OCI-LY7 (cell line): Measurements from ENCODE around the gene PAMR1. TPM values are rescaled to one million over a fixed set of nuclear protein-coding genes. Genes with fewer than 3 reads are reported as not detected.

Source experiments
- BruUV-seq: library from RNA; stranded (reverse); fragments of 400-500 nt; replicated peaks from 2 replicates; lab custom pipeline; 2021; lab: Mats Ljungman, UMichigan
- CTCF ChIA-PET: fragments of 300-600 bp; sonication (Branson Sonifier 250); formaldehyde crosslinking; loops from one replicate; lab custom pipeline; 2022; ENCODE audit warnings: antibody characterized with exemption; ENCODE audit not compliant: unreplicated experiment; lab: Charles Lee
- POLR2A ChIA-PET: fragments of 300-600 bp; sonication (Branson Sonifier 250); formaldehyde crosslinking; loops from one replicate; lab custom pipeline; 2022; ENCODE audit warnings: antibody characterized with exemption; lab: Charles Lee
- DNase-seq: peaks from one replicate; pipeline ENCODE4 v3.0.0-alpha.2; 2015; ENCODE audit warnings: low spot score
- H2AFZ ChIP-seq: fragments of 200-600 bp; sonication (generic), shearing (Covaris generic); 2 replicates; pipeline ENCODE4 v1.6.1; 2014; ENCODE audit warnings: mild to moderate bottlenecking, antibody characterized with exemption, low read length, moderate library complexity
- H3K27ac ChIP-seq: fragments of 200-600 bp; sonication (generic); 2 replicates; pipeline ENCODE4 v1.5.1; 2014; ENCODE audit warnings: mixed run types, low read depth, mild to moderate bottlenecking, moderate library complexity, low read length, inconsistent platforms; ENCODE audit not compliant: poor library complexity, severe bottlenecking
- H3K36me3 ChIP-seq: fragments of 200-600 bp; sonication (generic); 2 replicates; pipeline ENCODE4 v1.6.1; 2014; ENCODE audit warnings: mild to moderate bottlenecking, antibody characterized with exemption, low read length, moderate library complexity, mixed read lengths; ENCODE audit not compliant: insufficient read depth
- H3K4me1 ChIP-seq: fragments of 200-600 bp; sonication (generic); 2 replicates; pipeline ENCODE4 v1.5.1; 2014; ENCODE audit warnings: mild to moderate bottlenecking, low read length; ENCODE audit not compliant: insufficient read depth, poor library complexity, severe bottlenecking
- H3K4me2 ChIP-seq: fragments of 200-600 bp; sonication (generic); 2 replicates; pipeline ENCODE4 v1.6.1; 2014; ENCODE audit warnings: mild to moderate bottlenecking, low read length
- H3K4me3 ChIP-seq: fragments of 200-600 bp; sonication (generic); 2 replicates; pipeline ENCODE4 v1.5.1; 2014; ENCODE audit warnings: mild to moderate bottlenecking, low read depth, low read length; ENCODE audit not compliant: poor library complexity, severe bottlenecking
- H3K79me2 ChIP-seq: fragments of 200-600 bp; sonication (generic); 2 replicates; pipeline ENCODE4 v1.6.1; 2016; ENCODE audit warnings: low read depth, mild to moderate bottlenecking, low read length, moderate library complexity, mixed read lengths; ENCODE audit not compliant: insufficient read depth
- H3K9me2 ChIP-seq: fragments of 200-600 bp; sonication (generic); 2 replicates; pipeline ENCODE4 v1.6.1; 2016; ENCODE audit warnings: mild to moderate bottlenecking, low read length, mixed read lengths; ENCODE audit not compliant: insufficient read depth
- H3K9me3 ChIP-seq: fragments of 200-600 bp; sonication (generic); 2 replicates; pipeline ENCODE4 v1.6.1; 2014; ENCODE audit warnings: mild to moderate bottlenecking, mixed run types, low read length, mixed read lengths
- H4K20me1 ChIP-seq: fragments of 200-600 bp; sonication (generic); 2 replicates; pipeline ENCODE4 v1.6.1; 2014; ENCODE audit warnings: mild to moderate bottlenecking, antibody characterized with exemption, low read length, moderate library complexity, mixed read lengths; ENCODE audit not compliant: insufficient read depth
- CTCF ChIP-seq: fragments of 200-600 bp; sonication (generic); conservative IDR thresholded peaks from 2 replicates; pipeline ENCODE4 v1.5.1; 2014; ENCODE audit warnings: mild to moderate bottlenecking, antibody characterized with exemption, low read length, moderate library complexity, mixed read lengths
- EZH2phosphoT487 ChIP-seq: fragments of 200-600 bp; sonication (generic); IDR thresholded peaks from 2 replicates; pipeline ENCODE4 v1.6.1; 2018; ENCODE audit warnings: low read depth, borderline replicate concordance, mild to moderate bottlenecking, mixed run types, antibody characterized with exemption, low read length, moderate library complexity, mixed read lengths
- intact Hi-C: fragments of 100-400 bp; cut with micrococcal nuclease; formaldehyde crosslinking; loops from one replicate; pipeline ENCODE4 v1.10.0; 2022; ENCODE audit not compliant: unreplicated experiment
- total RNA-seq, 2 experiments: library from RNA; depleted of rRNA in 1 of 2; stranded (reverse); fragments of >200 nt in 1 of 2; shearing (Covaris generic) in 1 of 2; gene quantifications; 2 replicates each; pipeline ENCODE4 v1.2.3, GENCODE V29; 2014 to 2022

Gene PAMR1
- total RNA-seq, 2 experiments from 2014 or later: not detected

DNA sequence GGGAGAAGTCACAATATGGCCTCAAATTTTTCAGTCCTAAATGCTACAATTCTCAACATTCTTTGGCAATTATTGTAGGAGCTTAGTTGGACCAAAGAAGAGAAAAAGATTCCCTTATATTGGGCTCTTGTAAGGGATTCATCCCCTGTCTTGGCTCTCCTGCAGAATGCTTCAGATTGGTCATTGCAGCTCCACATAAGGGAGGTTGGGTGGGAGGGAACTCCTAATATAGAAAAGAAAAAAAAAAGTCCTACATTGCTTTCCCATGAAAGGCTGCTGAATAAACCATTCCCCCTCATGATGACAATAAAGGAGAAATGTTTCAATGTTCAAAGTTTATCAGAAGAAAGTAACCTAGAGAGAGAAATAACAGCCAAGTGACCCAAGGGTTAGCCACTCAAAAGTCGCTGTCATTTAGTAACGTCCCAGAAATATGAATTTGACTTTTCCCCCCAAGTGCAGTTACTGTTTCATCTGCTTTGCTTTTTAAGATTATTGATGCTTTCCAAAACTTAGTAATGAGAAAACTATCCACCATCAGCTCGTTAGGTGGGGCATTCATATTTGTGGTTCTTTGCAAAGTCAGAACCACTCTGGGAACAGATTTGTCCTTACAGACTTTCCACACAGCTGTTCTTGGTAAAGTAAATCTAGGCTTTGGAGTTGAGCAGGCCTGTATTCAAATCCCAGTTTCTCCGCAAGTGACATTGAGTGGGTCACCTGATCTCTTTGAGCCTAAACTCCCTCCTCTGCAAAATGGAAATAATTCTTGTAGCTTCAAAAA, 101.1 kb downstream of the PAMR1 start:
- H3K9me2 ChIP-seq: no peaks in the 10 kb centered on the region
- ChIA-PET POLR2A (interaction anchor here (1.3 kb wide), 1 partner anchor 10 kb away, joined by 5 read pairs; no protein-coding TSS in a partner anchor), CTCF (no interaction called here)
- no peak overlapping the region for H3K27ac ChIP-seq
- DNase-seq: no peak
- no peak overlapping the region for H2AFZ ChIP-seq
- no peaks in the 10 kb centered on the region for H3K4me1 ChIP-seq
- H3K36me3 ChIP-seq: no peaks in the 10 kb centered on the region
- no peak overlapping the region for H3K4me3 ChIP-seq
- no TSS peak for BruUV-seq
- H3K79me2 ChIP-seq: no peaks in the 10 kb centered on the region
- no peak overlapping the region for H3K4me2 ChIP-seq
- intact Hi-C loops: no loop called here
- TF ChIP-seq CTCF (no peak), EZH2phosphoT487 (no peak)
- no peaks in the 10 kb centered on the region for H4K20me1 ChIP-seq
- no peaks in the 10 kb centered on the region for H3K9me3 ChIP-seq

GRCh38 chr11:35420371-35420770, 105.0 kb downstream of the PAMR1 start:
- Histone ChIP-seq H2AFZ (no peak overlapping the region), H3K27ac (no peak overlapping the region), H3K79me2 (no peaks in the 10 kb centered on the region), H4K20me1 (no peaks in the 10 kb centered on the region), H3K36me3 (no peaks in the 10 kb centered on the region), H3K9me3 (no peaks in the 10 kb centered on the region), H3K9me2 (no peaks in the 10 kb centered on the region), H3K4me3 (no peak overlapping the region), H3K4me2 (no peak overlapping the region), H3K4me1 (no peaks in the 10 kb centered on the region)
- no TSS peak for BruUV-seq
- no peak for DNase-seq
- intact Hi-C loops: no loop called here
- no peak for TF ChIP-seq EZH2phosphoT487
- TF ChIP-seq CTCF: no peak
- ChIA-PET CTCF (no interaction called here), POLR2A (no interaction called here)

DNA sequence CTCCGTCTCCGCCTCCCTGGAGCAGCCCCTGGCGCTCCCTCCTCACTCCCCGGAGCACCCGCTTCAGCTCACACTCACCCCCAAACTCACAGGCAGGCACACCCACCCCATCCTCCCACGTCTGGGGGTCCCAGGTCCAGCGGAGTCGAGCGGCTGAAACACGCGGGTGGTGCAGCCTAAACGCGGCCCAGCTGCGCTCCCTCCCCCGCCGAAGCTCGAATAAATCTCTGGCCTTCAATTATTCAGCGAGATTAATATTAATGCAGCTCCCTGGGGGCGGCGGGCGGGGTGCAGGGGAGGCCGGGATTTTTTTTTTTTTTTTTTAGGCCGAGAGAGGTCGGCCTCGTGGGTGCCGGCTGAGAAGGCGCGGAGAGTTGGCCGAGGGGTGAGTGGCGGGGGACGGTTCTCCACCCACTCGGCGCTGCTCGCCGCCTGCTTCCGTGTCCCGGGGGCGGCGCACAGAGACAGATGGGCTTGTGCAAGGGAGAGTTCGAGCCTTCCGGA, 105.5 kb downstream of the PAMR1 start:
- Histone ChIP-seq H3K27ac (no peak overlapping the region), H3K4me3 (no peak overlapping the region), H3K79me2 (no peaks in the 10 kb centered on the region), H3K4me2 (no peak overlapping the region), H2AFZ (no peak overlapping the region), H4K20me1 (no peaks in the 10 kb centered on the region), H3K9me3 (no peaks in the 10 kb centered on the region), H3K4me1 (no peaks in the 10 kb centered on the region), H3K36me3 (no peaks in the 10 kb centered on the region), H3K9me2 (no peaks in the 10 kb centered on the region)
- no TSS peak for BruUV-seq
- no peak for TF ChIP-seq EZH2phosphoT487
- DNase-seq: no peak
- ChIA-PET POLR2A (interaction anchor here (0.7 kb wide), 1 partner anchor 57 kb away, joined by 6 read pairs; no protein-coding TSS in a partner anchor), CTCF (no interaction called here)
- intact Hi-C loops: no loop called here
